HG02759 (cell line): ENCODE results near the gene FLNA.
"Not testable (repeated sequence)": the region's sequence is repeated elsewhere in the genome, so short reads cannot be mapped to it uniquely, and the experiment has no call there.

Source experiments
- ATAC-seq: cut with Tn5 transposase; IDR thresholded peaks from one replicate; pipeline ENCODE4 v1.9.1; 2021; ENCODE audit warnings: mild to moderate bottlenecking, moderate library complexity; ENCODE audit not compliant: unreplicated experiment

The FLNA gene

GRCh38 chrX:154343620-154344019 lies 30.8 kb downstream of the FLNA start:
- ATAC-seq = peak; percentile 29

DNA sequence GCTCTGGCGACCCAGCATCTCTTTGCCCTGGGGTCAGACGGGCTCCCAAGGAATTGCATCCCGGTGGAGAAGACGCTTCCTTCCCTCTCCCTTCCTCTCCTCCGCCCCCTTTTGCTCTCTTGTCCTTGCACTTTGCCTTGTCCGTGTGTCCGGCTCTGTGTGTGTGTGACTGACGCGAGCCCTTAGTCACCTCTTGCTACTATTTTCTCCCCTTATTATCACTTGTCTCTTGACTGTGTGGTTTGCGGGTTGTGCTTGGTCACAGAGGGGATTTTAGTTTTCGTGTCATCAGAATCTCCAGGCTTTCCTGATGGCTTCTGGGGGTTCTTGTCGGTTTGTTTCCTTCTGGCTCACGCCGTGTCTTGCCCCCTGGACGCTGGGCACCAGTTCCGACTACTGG lies 31.4 kb downstream of the FLNA start:
- ATAC-seq = not testable (repeated sequence)

GRCh38 chrX:154341399-154342298 lies 32.8 kb downstream of the FLNA start:
- ATAC-seq = peak; percentile 69

- ATAC-seq = no peak
Observed at GRCh38 chrX:154334496-154334895, 39.9 kb downstream of the FLNA start.

DNA sequence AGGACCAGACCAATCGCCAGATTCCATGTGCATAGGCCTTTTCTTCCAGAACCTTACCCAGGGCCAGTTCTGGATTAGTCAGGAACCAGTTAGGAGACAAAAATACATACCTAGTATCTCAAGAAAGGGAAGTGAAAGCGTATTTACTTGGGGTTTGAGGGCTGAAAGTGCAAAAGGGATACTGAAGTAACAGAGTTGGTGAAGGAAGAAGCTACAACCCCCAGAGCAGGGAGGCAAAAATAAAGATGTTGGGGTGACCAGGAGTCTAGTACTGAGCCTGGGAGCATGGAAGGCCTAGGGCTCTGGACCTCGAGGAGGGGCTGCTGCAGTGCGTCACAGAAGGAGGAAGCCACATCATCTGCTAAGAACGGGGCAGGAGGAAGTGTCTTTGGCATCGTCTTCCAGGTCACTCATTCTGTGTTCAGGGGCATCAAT lies 40.6 kb downstream of the FLNA start:
- peak; percentile 60 for ATAC-seq

DNA sequence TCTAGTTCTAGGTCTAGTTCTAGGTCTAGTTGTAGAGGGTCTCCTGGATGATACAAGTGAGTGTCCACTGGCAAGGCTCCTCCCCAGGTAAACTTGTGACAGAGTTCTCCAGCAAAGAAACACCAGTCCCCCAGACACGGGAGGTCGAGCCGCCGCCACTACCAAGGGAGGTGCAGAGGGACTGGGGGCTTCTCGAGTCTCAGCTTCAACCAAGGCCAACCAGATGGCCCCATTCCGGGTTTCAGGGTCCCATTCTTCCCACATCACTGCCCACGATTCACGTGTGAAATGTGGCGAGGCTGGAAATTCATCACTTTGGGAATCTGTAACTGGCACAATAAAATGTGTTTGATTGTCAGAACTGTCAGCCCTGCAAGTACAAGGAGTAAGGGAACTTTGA lies 41.3 kb downstream of the FLNA start:
- ATAC-seq = no peak

- ATAC-seq = no peak
Observed at GRCh38 chrX:154332561-154332960, 41.9 kb downstream of the FLNA start.

- ATAC-seq = no peak
Observed at GRCh38 chrX:154329294-154329693, 45.1 kb downstream of the FLNA start.

DNA sequence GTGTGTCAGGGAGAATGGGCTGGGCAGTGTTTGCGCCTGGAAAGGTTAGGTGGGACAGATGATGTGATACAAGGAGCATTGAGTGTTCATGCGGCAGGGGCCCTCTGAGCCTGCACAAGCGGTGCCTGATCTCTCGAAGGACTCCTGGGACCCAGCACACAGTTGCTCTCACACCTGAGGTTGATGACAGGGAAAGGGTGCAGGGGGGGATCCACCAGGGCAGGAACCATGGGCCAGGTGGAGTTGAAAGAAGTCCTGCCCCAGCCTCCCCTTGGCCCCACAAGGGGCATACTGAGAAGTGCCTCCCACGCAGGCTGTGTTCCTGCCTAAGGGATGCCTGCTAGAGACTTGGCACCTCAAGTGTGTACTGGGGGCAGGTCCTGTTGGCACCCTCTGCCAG lies 45.8 kb downstream of the FLNA start:
- ATAC-seq = no peak

DNA sequence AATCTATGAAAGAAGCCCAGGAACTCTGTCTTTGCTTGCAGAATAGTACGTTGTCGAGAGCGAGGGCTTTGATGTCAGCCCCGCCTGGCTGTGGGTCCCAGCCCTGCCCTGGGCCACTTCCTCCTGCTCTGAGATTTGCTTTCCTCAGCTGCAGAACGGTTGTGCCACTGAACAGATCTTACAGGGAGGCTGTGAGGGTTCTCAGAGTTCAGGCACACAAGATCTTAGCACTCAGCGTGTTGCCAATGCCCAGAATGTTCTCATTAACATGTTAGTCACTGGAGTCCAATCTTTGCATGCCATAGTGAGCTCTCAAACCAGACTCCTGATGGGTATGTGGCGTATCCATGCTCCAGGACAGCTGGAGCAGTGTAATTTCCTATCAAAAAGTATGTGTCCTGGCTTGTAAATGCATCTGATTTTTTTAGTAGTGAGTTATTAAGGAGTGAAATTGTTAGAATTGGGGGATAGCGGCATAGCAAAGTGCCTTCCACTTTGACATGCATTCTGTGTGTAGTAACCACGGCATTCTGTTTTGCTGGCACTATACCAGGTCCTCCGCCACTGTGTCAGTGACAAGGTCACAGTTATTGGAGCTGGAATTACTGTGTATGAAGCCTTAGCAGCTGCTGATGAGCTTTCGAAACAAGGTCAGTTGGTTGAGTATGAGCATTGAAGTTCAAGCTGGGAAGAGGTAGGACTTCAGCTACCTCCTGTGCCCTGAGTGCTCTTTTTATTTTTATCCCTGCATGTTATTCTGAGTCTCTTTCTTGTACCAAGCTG lies 47.2 kb downstream of the FLNA start:
- no peak for ATAC-seq

DNA sequence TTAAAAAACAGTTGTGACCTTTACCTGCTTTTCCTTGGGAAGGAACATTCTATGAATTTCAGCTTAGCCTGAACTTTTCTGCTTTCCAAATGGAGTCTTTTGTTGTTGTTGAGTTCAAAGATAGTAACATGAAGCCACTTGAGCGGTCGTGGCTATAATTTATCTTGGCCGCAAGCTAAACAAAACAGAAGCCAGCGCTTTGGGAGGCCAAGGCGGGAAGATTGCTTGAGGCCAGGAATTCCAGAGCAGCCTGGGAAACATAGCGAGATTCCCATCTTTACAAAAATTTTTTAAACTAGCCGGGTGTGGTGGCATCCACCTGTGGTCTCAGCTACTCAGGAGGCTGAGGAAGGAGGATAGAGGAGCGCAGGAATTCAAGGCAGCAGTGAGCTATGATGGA lies 48.9 kb downstream of the FLNA start:
- ATAC-seq = no peak

DNA sequence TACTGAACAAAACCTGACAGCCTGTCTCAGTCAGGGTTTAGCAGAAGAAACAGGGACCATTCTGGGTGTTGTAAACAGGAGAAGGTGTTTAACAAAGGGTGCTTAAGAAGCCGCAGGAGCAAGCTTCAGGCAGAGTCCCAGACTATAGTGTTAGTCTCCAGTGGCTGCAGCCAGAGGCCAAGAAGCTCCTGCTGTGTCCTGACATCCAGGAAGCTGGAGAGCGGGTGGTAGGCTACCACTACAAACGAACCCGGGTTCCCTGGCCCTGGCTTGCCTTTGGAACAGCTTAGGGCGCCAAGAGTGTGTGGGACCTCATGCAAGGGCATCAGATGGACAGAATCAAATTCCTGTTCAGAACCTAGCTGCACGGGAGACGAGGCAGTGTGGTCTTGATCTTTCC lies 50.9 kb downstream of the FLNA start:
- no peak for ATAC-seq

- ATAC-seq = no peak
Observed at GRCh38 chrX:154322890-154323289, 51.5 kb downstream of the FLNA start.

DNA sequence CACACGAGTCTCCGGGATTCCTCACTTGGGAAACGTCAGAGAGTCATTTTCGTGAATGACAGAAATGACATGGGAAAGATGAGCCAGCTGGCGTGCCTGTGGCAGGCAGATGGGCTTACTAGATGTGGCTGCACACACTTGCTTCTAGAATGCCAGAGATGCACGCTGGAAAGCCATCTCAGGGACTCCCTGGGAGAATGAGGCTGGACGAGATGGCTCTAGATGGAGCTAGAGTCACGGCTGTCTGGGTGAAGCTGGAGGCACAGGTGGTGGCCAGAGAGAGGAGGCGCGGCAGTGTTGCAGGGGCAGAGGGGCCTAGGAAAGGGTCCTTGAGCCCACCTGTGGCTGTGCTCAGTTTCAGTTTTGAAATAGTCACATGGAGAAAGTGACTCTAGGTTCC lies 52.8 kb downstream of the FLNA start:
- no peak for ATAC-seq

GRCh38 chrX:154321152-154321551 lies 53.3 kb downstream of the FLNA start:
- ATAC-seq = no peak

DNA sequence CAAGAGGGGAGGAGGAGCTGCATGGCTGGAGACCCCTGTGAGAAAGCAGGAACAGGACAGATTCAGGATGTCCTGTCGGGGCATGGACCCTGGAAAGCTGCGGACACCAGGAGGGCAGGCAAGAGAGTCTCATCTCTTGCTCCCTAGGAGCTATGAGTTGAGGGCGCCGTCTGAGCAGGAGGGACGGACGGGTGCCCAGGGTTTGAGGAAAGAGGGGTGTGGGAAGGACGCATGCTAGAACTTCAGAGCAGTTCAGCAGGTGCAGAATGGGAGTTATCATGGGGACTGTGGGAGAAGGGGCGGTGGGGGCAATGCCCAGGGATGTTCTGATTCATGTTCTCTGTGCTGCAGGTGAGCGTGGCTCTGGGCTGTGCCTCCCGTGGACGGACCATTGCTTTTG lies 54.0 kb downstream of the FLNA start:
- ATAC-seq = no peak

- ATAC-seq = no peak
Observed at GRCh38 chrX:154317391-154317995, 56.9 kb downstream of the FLNA start.

DNA sequence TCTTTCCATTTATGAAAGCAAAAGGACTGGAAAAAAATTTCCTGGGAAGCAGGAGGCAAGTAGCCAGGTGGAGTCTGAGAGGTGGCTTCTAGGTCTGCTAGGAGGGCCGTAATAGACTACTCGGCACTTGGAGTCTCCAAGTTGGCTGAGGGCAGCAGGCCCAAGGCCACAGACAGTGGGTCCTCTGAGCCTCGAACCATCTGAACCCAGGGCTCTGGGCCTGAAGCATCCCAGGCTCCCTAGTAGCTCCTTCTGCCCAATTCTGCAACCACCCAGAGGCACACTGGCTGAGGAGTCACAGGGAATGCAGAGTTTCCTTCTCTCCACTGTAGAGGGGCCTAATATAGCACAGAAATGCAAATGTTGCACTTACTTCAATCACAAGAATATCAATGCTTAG lies 59.0 kb downstream of the FLNA start:
- no peak for ATAC-seq

DNA sequence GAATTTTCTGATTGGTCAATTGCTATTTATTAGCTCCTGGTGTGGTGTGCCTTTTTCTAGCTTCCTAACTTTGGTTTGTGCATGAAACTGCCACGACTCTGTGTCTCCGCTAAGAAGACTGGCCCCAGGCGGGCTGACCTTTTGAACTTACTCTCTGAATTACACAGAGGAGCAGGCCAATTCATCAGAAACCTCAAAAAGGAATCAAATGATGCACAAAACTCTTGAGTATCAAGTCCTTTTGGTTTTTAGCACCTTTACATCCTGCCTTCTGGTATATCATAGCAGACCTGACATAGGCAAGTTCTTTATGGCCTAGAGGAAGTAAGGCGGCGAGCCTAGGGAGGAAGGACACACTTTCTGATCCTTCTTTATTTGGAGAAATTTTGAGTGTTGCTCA lies 61.3 kb downstream of the FLNA start:
- ATAC-seq = no peak

DNA sequence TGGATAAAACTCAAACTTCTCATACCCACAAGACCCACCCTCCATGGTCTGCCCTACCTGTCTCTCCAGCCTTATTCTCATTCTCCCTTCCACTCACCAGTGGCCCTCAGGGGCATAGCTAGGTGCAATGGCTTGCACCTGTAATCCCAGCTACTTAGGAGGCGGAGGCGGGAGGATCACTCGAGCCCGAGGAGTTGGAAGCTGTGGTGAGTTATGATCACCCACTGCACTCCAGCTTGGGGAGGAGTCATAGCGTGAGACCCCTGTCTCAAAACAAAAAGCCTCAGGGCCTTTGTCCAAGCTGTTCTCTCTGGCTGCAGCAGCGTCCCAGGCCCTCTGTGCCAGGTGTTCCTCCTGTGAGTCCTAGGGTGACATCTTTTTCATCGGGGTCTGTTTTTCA lies 62.3 kb downstream of the FLNA start:
- ATAC-seq = no peak

- ATAC-seq = no peak
Observed at GRCh38 chrX:154310616-154311536, 63.6 kb downstream of the FLNA start.
